ENCODE data around the gene HVCN1. TPM values are rescaled to one million over a fixed set of nuclear protein-coding genes. Genes with fewer than 3 reads are reported as not detected.

HVCN1 gene
- total RNA-seq, 1 donor from 2014 or later = 16.7 TPM

DNA sequence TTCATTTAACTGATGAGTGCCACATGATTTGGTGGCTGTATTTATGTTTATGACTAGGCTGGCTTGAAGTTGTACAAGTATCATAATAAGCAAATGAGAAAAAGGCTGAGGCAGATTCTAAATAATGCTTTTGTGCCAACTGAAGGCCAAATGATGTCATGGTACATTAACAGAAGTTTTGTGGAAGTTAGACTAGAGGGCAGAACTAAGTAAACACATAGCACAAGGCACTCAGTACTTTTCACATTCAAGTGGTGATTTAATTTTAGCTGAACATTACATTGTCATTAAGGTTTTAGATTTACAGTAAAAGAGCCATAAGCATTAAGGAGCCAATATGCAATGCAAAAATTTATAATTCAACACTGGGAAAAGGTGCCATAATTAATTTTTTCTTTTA, 32.7 kb upstream of the HVCN1 start:
- H3K27me3 Mint-ChIP-seq (ENCODE audit: insufficient read depth) = no peaks in the 10 kb centered on the region
- intact Hi-C loops (cut with micrococcal nuclease) = no loop called here
- H3K9me3 Mint-ChIP-seq = no peaks in the 10 kb centered on the region
- no peak overlapping the region for H3K27ac Mint-ChIP-seq
- DNase-seq (ENCODE audit: low spot score) = no peak
- peaks cover 81% of the 10 kb centered on the region for H3K36me3 Mint-ChIP-seq (ENCODE audit: low read depth)
- no peak overlapping the region for H3K4me3 Mint-ChIP-seq
- H3K4me1 Mint-ChIP-seq (ENCODE audit: low read depth) = peaks cover 43% of the 10 kb centered on the region

DNA sequence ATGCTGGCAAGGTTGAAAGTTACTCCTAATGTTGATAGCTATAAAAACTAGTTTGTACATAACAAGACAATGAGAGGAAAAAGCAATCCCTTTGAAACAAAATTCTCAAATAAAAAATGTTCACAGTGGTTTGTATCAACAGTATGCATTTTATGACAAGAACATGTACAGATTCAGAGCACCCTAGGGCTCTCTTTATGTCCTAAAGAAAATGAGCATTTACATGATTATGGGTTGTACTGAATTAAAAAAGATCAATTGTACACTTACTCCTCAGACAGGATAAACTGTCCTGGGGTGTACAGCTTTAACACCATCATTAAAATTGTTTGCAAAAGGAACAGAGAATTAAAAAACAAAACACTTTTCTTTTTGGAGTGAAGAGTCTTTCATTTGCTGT, 31.6 kb upstream of the HVCN1 start:
- no peak overlapping the region for H3K27ac Mint-ChIP-seq
- DNase-seq (ENCODE audit: low spot score) = no peak
- no peaks in the 10 kb centered on the region for H3K27me3 Mint-ChIP-seq (ENCODE audit: insufficient read depth)
- H3K36me3 Mint-ChIP-seq (ENCODE audit: low read depth) = peaks cover 77% of the 10 kb centered on the region
- H3K9me3 Mint-ChIP-seq = no peaks in the 10 kb centered on the region
- intact Hi-C loops (cut with micrococcal nuclease) = no loop called here
- H3K4me1 Mint-ChIP-seq (ENCODE audit: low read depth) = peaks cover 39% of the 10 kb centered on the region
- H3K4me3 Mint-ChIP-seq = no peak overlapping the region

DNA sequence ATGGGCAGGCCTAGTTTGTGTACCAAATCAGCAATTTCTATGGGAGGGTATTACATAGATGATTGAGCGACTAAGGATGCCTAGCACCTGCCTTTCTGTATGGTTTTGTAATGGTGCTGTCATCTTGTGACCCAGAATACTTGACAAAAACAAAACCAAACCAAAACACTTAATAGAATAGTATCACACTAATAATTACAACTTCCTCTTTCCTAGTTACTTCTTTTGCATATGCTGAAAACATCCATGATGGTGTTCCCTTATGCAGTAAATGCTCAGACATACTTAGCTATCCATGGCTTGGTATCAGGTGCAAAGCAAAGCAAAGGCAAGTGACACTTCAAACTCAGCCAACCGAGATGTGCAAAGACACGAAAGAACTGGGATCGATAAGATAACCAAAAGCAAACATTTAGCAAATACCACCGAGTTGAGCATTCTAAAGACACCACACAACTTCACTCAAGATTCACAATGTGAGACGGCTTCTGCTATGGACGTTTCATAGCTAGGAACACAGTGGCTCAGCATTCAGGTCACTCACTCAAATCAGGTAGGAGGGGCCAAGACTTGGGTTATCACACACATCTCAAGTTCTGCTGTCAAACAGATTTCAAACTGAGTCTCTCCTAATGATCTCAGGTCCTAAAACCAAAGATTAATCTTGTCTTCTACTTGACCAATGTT, 29.4 kb upstream of the HVCN1 start:
- Mint-ChIP-seq H3K27me3 (ENCODE audit: insufficient read depth) (no peaks in the 10 kb centered on the region), H3K27ac (peak overlapping the region; percentile 44), H3K4me3 (no peak overlapping the region), H3K36me3 (ENCODE audit: low read depth) (peaks cover 62% of the 10 kb centered on the region), H3K9me3 (no peaks in the 10 kb centered on the region), H3K4me1 (ENCODE audit: low read depth) (peaks cover 34% of the 10 kb centered on the region)
- intact Hi-C loops (cut with micrococcal nuclease) = no loop called here
- DNase-seq (ENCODE audit: low spot score) = no peak

DNA sequence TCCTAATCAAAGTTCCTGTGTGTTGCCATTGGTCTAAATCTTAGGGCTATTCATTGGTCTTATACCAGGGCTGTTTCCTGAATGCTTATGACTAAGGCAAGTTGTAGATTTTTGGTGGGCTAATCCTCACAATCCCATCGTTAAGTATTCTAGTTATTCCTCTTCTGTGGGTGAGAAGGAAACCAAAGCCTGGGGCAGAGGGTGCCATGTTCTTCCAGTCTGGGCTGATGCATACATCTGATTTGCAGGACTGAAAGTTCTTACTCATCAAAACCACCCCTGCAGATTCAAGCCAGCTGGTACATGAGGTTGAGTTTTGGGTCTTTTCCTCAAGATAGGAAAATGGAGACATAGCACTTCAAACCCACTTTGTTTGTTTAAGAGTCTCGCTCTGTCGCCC, 28.1 kb upstream of the HVCN1 start:
- DNase-seq (ENCODE audit: low spot score) = no peak
- intact Hi-C loops (cut with micrococcal nuclease) = no loop called here
- Mint-ChIP-seq H3K4me3 (no peak overlapping the region), H3K9me3 (no peaks in the 10 kb centered on the region), H3K36me3 (ENCODE audit: low read depth) (peaks cover 57% of the 10 kb centered on the region), H3K4me1 (ENCODE audit: low read depth) (peaks cover 23% of the 10 kb centered on the region), H3K27ac (no peak overlapping the region), H3K27me3 (ENCODE audit: insufficient read depth) (no peaks in the 10 kb centered on the region)

DNA sequence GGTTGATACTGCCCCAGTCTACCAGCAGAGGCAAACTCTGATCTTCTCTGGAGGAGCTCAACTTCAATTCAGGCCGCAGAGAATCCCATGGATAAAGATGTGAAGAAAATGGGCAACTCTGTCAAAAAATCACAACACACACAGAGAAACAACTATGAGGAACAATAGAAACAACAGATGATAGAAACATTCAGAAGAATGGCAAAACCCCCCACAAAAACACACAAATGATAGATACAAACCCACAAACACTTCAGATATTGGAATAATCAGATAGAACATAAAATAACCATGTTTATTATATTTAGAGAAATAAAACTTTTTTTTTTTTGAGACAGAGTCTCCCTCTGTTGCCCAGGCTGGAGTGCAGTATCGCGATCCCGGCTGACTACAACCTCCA, 20.0 kb upstream of the HVCN1 start:
- Mint-ChIP-seq H3K4me1 (ENCODE audit: low read depth) (no peaks in the 10 kb centered on the region), H3K4me3 (no peak overlapping the region), H3K27me3 (ENCODE audit: insufficient read depth) (no peaks in the 10 kb centered on the region), H3K27ac (no peak overlapping the region), H3K36me3 (ENCODE audit: low read depth) (peaks cover 8% of the 10 kb centered on the region), H3K9me3 (no peaks in the 10 kb centered on the region)
- DNase-seq (ENCODE audit: low spot score) = no peak
- intact Hi-C loops (cut with micrococcal nuclease) = no loop called here

DNA sequence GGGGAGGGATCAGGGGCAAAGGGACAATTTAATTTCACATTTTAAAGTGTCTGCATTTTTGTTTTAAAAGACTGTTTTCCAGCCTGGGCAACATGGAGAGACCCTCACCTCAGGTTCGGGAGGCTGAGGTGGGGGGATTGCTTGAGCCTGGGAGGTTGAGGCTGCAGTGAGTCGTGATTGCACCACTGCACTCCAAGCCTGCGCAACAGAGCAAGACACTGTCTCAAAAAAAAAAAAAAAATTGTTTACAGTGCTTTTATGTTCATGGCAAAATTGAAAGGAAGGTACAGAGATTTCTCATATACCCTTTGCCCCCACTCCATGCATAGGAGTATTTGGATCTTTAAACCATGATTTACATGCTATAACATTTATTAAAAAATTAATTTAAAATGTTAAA, 16.4 kb upstream of the HVCN1 start:
- no peaks in the 10 kb centered on the region for H3K27me3 Mint-ChIP-seq (ENCODE audit: insufficient read depth)
- no peaks in the 10 kb centered on the region for H3K9me3 Mint-ChIP-seq
- no peak for DNase-seq (ENCODE audit: low spot score)
- H3K4me1 Mint-ChIP-seq (ENCODE audit: low read depth) = no peaks in the 10 kb centered on the region
- H3K36me3 Mint-ChIP-seq (ENCODE audit: low read depth) = peaks cover 2% of the 10 kb centered on the region
- H3K27ac Mint-ChIP-seq = no peak overlapping the region
- H3K4me3 Mint-ChIP-seq = no peak overlapping the region
- intact Hi-C loops (cut with micrococcal nuclease) = no loop called here

DNA sequence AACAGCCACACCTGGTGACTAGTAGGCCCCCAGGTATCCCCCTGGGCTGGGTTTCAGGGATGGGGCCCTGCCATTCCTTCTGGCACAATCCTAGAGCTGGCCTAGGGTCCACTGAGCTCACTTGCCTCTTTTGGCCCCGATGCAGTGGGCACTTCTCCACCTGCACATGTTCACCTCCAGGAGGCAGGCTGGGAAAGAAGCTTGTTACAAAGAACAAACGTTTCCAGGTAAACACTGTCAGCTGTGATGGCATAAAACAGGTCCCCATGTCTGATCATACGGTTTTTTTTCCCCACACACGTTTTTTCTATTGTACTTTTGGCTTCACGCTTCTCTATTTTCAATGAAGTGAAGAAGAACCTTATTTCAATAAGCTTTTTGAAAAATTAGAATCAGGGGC, 15.8 kb upstream of the HVCN1 start:
- DNase-seq (ENCODE audit: low spot score) = no peak
- no peaks in the 10 kb centered on the region for H3K4me1 Mint-ChIP-seq (ENCODE audit: low read depth)
- no peaks in the 10 kb centered on the region for H3K27me3 Mint-ChIP-seq (ENCODE audit: insufficient read depth)
- no peaks in the 10 kb centered on the region for H3K9me3 Mint-ChIP-seq
- H3K36me3 Mint-ChIP-seq (ENCODE audit: low read depth) = no peaks in the 10 kb centered on the region
- intact Hi-C loops (cut with micrococcal nuclease) = no loop called here
- H3K4me3 Mint-ChIP-seq = no peak overlapping the region
- no peak overlapping the region for H3K27ac Mint-ChIP-seq

DNA sequence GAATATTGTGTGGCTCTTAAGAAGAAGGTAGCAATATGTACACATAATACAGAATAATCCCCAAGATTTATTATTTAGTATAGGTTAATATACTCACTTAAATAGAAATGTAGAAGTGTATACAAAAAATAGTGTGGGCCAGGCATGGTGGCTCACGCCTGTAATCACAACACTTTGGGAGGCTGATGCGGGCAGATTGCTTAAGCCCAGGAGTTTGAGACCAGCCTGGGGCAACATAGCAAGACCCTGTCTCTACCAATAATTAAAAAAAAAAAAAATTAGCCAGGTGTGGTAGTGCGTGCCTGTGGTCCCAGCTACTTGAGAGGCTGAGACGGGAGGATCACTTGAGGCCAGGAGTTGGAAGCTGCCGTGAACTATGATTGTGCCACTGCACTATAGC, 15.3 kb upstream of the HVCN1 start:
- intact Hi-C loops (cut with micrococcal nuclease) = no loop called here
- Mint-ChIP-seq H3K4me3 (no peak overlapping the region), H3K4me1 (ENCODE audit: low read depth) (no peaks in the 10 kb centered on the region), H3K9me3 (no peaks in the 10 kb centered on the region), H3K27me3 (ENCODE audit: insufficient read depth) (peaks cover 2% of the 10 kb centered on the region), H3K27ac (no peak overlapping the region), H3K36me3 (ENCODE audit: low read depth) (no peaks in the 10 kb centered on the region)
- DNase-seq (ENCODE audit: low spot score) = no peak

DNA sequence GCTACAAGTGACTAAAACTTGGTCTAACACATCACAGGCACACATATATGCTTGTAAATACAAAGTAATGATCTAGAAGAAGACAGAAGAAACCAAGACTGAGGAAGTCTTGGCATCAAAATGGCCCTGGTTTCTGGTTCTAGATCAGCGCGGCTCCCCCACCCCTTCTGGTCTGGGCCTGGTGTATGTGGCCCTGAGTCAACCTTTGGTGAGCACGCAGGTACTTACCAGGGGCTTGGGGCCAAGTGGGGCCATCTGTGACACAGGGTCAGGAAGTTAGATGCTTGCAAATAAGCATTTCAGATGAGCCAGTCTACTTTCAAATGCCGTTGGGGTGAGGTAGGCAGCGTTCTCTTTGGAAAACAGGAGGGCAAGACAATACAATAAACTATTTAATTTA, 13.2 kb upstream of the HVCN1 start:
- Mint-ChIP-seq H3K4me1 (ENCODE audit: low read depth) (peaks cover 9% of the 10 kb centered on the region), H3K4me3 (no peak overlapping the region), H3K27me3 (ENCODE audit: insufficient read depth) (peaks cover 2% of the 10 kb centered on the region), H3K36me3 (ENCODE audit: low read depth) (no peaks in the 10 kb centered on the region), H3K27ac (no peak overlapping the region), H3K9me3 (no peaks in the 10 kb centered on the region)
- intact Hi-C loops (cut with micrococcal nuclease) = no loop called here
- no peak for DNase-seq (ENCODE audit: low spot score)

DNA sequence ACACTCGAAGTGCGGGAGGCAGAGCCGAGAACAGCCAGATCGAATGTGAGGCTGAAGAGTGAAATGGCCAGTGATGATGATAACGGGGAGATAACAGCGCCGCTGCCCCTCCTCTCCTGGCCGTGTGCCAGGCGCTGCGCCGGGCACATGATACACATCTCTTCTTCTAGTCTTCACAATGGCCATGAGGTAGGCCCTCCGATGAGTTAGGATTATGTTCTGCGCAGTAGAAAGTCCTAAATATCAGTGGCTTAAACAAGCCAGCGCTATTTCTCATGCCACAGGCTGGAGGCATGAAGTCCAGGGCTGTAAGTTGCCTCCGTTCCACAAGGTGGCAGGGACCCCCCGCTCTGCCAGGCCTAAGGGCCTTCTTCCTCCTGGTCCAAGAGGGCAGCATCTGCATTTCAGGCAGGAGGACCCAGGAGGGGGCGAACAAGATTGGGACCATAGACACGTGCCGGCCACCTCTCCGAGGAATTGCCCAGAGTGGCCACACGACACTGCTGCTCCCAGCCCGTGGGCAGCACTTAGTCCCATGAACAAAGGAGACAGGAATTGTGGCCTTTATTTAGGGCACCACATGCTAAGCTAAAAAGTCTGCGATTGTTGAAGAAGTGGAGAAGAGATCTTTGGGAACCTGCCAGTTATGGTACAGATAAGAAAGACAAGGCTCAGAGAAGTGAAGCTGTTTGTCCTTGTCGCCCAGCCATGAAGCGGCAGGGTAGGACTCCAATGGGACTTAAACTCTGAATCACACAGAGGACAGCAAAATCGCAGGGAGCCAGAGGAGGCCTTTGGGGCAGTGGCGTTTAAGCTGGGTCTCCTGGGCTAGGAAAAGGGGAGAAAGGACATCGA, 10.9 kb upstream of the HVCN1 start:
- DNase-seq (ENCODE audit: low spot score) = no peak
- Mint-ChIP-seq H3K36me3 (ENCODE audit: low read depth) (no peaks in the 10 kb centered on the region), H3K4me3 (no peak overlapping the region), H3K9me3 (no peaks in the 10 kb centered on the region), H3K27me3 (ENCODE audit: insufficient read depth) (peaks cover 2% of the 10 kb centered on the region), H3K27ac (no peak overlapping the region), H3K4me1 (ENCODE audit: low read depth) (peaks cover 9% of the 10 kb centered on the region)
- intact Hi-C loops (cut with micrococcal nuclease) = no loop called here

DNA sequence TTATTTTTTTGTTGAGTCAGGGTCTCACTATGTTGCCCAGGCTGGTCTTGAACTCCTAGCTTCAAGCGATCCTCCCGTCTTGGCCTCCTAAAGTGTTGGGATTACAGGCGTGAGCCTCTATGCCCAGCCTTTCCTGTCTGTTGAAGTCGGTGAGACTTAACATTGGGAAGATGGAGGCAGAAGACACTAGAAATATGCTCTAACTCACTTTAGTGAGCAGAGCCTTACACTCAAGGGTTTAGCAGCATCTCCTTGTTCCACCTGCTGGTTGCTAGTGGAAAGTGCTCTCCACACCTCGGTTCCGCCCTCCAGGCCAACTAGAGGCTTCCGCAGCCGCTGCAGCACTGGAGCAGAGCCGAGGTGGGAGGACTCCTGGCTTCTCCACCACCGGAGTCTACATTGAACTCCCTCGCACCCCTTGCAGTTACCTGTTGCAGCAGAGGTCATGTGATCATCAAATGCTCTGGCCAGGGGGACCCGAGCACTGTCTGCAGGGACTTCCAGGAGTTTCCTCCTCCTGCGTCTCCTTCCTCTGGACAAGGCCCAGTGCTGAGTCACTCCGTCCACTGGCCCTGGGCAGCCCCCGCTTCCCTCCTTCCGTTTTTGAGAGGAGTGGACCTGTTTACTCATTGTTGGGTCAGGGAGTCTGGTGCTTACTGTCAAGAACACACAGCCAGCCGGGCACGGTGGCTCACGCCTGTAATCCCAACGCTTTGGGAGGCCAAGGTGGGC, 9.4 kb upstream of the HVCN1 start:
- Mint-ChIP-seq H3K4me3 (no peak overlapping the region), H3K27me3 (ENCODE audit: insufficient read depth) (peaks cover 2% of the 10 kb centered on the region), H3K9me3 (no peaks in the 10 kb centered on the region), H3K4me1 (ENCODE audit: low read depth) (peaks cover 19% of the 10 kb centered on the region), H3K36me3 (ENCODE audit: low read depth) (no peaks in the 10 kb centered on the region), H3K27ac (peak overlapping the region; percentile 85)
- peak; percentile 78 for DNase-seq (ENCODE audit: low spot score)
- intact Hi-C loops (cut with micrococcal nuclease) = loop anchor here (1.0 kb wide), 11 partner anchors 9 to 248 kb away; partner anchors contain the start of genes ARPC3, FAM216A, GPN3 and HVCN1

DNA sequence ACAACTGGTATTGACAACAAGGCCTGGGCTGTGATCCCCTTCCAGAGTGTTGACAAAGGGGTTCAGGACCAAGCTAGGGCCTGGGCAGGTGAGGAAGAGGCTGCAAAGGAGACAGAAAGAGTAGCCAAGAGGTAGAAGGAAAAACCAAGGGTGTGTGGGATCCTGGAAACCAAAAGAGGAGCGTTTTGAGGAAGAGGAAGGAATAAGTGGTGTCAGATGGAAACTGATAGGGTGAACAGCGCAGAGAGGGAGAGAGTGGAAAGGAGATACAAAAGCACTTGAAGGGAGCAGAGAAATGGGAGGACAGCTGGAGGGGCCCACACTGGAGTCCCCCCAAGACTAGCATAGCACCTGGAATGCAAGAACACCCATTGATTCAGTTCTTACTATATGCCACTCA, 8.3 kb upstream of the HVCN1 start:
- H3K36me3 Mint-ChIP-seq (ENCODE audit: low read depth) = no peaks in the 10 kb centered on the region
- DNase-seq (ENCODE audit: low spot score) = no peak
- intact Hi-C loops (cut with micrococcal nuclease) = no loop called here
- no peaks in the 10 kb centered on the region for H3K9me3 Mint-ChIP-seq
- H3K4me3 Mint-ChIP-seq = no peak overlapping the region
- H3K27ac Mint-ChIP-seq = no peak overlapping the region
- H3K27me3 Mint-ChIP-seq (ENCODE audit: insufficient read depth) = peaks cover 2% of the 10 kb centered on the region
- peaks cover 19% of the 10 kb centered on the region for H3K4me1 Mint-ChIP-seq (ENCODE audit: low read depth)

DNA sequence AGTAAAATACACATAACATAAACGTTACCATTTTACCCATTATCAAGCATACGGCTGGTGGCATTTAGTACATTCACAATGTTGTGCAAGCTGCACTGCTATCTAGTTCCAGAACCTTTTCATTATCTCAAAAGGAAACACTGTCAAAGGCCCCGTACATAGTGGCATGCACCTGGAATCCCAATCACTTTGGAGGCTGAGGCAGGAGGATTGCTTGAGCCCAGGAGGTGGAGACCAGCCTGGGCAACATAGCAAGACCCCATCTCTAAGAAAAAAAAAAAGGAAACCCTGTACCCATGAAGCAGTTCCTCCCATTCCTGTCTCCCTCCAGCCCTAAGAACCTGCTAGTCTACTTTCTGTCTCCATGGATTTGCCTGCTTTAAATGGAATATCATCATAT, 7.4 kb upstream of the HVCN1 start:
- intact Hi-C loops (cut with micrococcal nuclease) = no loop called here
- Mint-ChIP-seq H3K4me1 (ENCODE audit: low read depth) (peaks cover 19% of the 10 kb centered on the region), H3K36me3 (ENCODE audit: low read depth) (no peaks in the 10 kb centered on the region)

More for the DNA sequence above, 7.4 kb upstream of the HVCN1 start:
- no peaks in the 10 kb centered on the region for H3K9me3 Mint-ChIP-seq
- H3K27me3 Mint-ChIP-seq (ENCODE audit: insufficient read depth) = peaks cover 2% of the 10 kb centered on the region
- no peak overlapping the region for H3K4me3 Mint-ChIP-seq
- no peak for DNase-seq (ENCODE audit: low spot score)
- H3K27ac Mint-ChIP-seq = no peak overlapping the region
